BLaER1 (cell line): ENCODE data around the gene SLC7A6.

Experiments
- H3K27ac ChIP-seq: shearing (Covaris generic); formaldehyde crosslinking; 2 replicates; pipeline ENCODE4 v1.8.1; 2022
- H3K27me3 ChIP-seq: shearing (Covaris generic); formaldehyde crosslinking; 2 replicates; pipeline ENCODE4 v1.8.1; 2022
- H3K36me3 ChIP-seq: shearing (Covaris generic); formaldehyde crosslinking; 2 replicates; pipeline ENCODE4 v1.8.1; 2022
- H3K4me1 ChIP-seq: shearing (Covaris generic); formaldehyde crosslinking; 2 replicates; pipeline ENCODE4 v1.8.1; 2022
- H3K4me2 ChIP-seq: shearing (Covaris generic); formaldehyde crosslinking; 2 replicates; pipeline ENCODE4 v1.8.1; 2022
- H3K4me3 ChIP-seq: shearing (Covaris generic); formaldehyde crosslinking; 2 replicates; pipeline ENCODE4 v1.8.1; 2022
- H3K9ac ChIP-seq: shearing (Covaris generic); formaldehyde crosslinking; 2 replicates; pipeline ENCODE4 v1.8.1; 2022
- H3K9me3 ChIP-seq: shearing (Covaris generic); formaldehyde crosslinking; 2 replicates; pipeline ENCODE4 v1.8.1; 2022
- H4K20me1 ChIP-seq: shearing (Covaris generic); formaldehyde crosslinking; 2 replicates; pipeline ENCODE4 v1.8.1; 2022
- Cebpa-rat ChIP-seq: shearing (Covaris generic); IDR thresholded peaks from 2 replicates; pipeline ENCODE4 v1.8.1; 2022

The SLC7A6 gene

GRCh38 chr16:68234188-68235107, 29.9 kb upstream of the SLC7A6 start:
- Histone ChIP-seq H4K20me1 (peaks cover 20% of the 10 kb centered on the region), H3K4me1 (peaks cover 51% of the 10 kb centered on the region), H3K9ac (0 out of 2 replicates have a peak overlapping the region, but pooled peaks have one; percentile 10), H3K9me3 (peaks cover 9% of the 10 kb centered on the region; the same call in 1 of the 2 replicates), H3K27me3 (no peaks in the 10 kb centered on the region), H3K36me3 (peaks cover 27% of the 10 kb centered on the region), H3K4me3 (no peak overlapping the region), H3K4me2 (peak overlapping the region; percentile 81), H3K27ac (peak overlapping the region; percentile 53)
- no peak for TF ChIP-seq Cebpa-rat

- Histone ChIP-seq H4K20me1 (peaks cover 12% of the 10 kb centered on the region; the same call in 1 of the 2 replicates), H3K9me3 (peaks cover 9% of the 10 kb centered on the region; the same call in 1 of the 2 replicates), H3K4me1 (peaks cover 57% of the 10 kb centered on the region), H3K4me3 (no peak overlapping the region), H3K27ac (peak overlapping the region; percentile 53), H3K4me2 (peak overlapping the region; percentile 81), H3K36me3 (peaks cover 19% of the 10 kb centered on the region), H3K9ac (no peak overlapping the region), H3K27me3 (no peaks in the 10 kb centered on the region)
- TF ChIP-seq Cebpa-rat: no peak
Observed at GRCh38 chr16:68235108-68235886, 29.0 kb upstream of the SLC7A6 start.

- Histone ChIP-seq H3K27me3 (no peaks in the 10 kb centered on the region), H3K4me3 (peak within 1 kb of the TSS; percentile 68), H3K9me3 (peaks cover 9% of the 10 kb centered on the region; the same call in 1 of the 2 replicates), H4K20me1 (peaks cover 12% of the 10 kb centered on the region; the same call in 1 of the 2 replicates), H3K9ac (peak within 1 kb of the TSS; percentile 76), H3K4me2 (peak within 1 kb of the TSS; percentile 94), H3K36me3 (peaks cover 14% of the 10 kb centered on the region), H3K27ac (peak within 1 kb of the TSS; percentile 84), H3K4me1 (peaks cover 57% of the 10 kb centered on the region)
- TF ChIP-seq Cebpa-rat: no peak
Observed at GRCh38 chr16:68235887-68236136, 28.5 kb upstream of the SLC7A6 start, which contains the start of gene ESRP2. Gene ESRP2 (minus strand): TSS chr16:68236127. CDS start chr16:68236045, 82 bp downstream.

- H3K4me2 ChIP-seq: peak overlapping the region; percentile 94
- H3K27ac ChIP-seq: no peak overlapping the region; the same call in 1 of the 2 replicates
Observed at GRCh38 chr16:68236137-68236825, 28.0 kb upstream of the SLC7A6 start.

GRCh38 chr16:68236826-68237242, 27.5 kb upstream of the SLC7A6 start:
- Histone ChIP-seq H3K4me3 (peak overlapping the region; percentile 68), H3K9me3 (peaks cover 9% of the 10 kb centered on the region; the same call in 1 of the 2 replicates), H3K4me1 (peaks cover 57% of the 10 kb centered on the region), H3K4me2 (peak overlapping the region; percentile 94), H3K9ac (peak overlapping the region; percentile 76), H3K36me3 (peaks cover 4% of the 10 kb centered on the region), H3K27me3 (no peaks in the 10 kb centered on the region), H3K27ac (peak overlapping the region; percentile 84), H4K20me1 (peaks cover 12% of the 10 kb centered on the region; the same call in 1 of the 2 replicates)
- TF ChIP-seq Cebpa-rat: no peak

More at GRCh38 chr16:68236137-68236825, 28.0 kb upstream of the SLC7A6 start:
- Histone ChIP-seq H3K9ac (no peak overlapping the region), H3K27me3 (no peaks in the 10 kb centered on the region), H3K36me3 (peaks cover 9% of the 10 kb centered on the region), H3K4me3 (no peak overlapping the region; the same call in 1 of the 2 replicates), H4K20me1 (peaks cover 12% of the 10 kb centered on the region; the same call in 1 of the 2 replicates), H3K9me3 (peaks cover 9% of the 10 kb centered on the region; the same call in 1 of the 2 replicates), H3K4me1 (peaks cover 57% of the 10 kb centered on the region)
- TF ChIP-seq Cebpa-rat: no peak

GRCh38 chr16:68237243-68238028, 26.9 kb upstream of the SLC7A6 start:
- Histone ChIP-seq H3K27me3 (no peaks in the 10 kb centered on the region), H3K9ac (peak overlapping the region; percentile 76), H3K4me1 (peaks cover 57% of the 10 kb centered on the region), H4K20me1 (peaks cover 12% of the 10 kb centered on the region; the same call in 1 of the 2 replicates), H3K4me2 (peak overlapping the region; percentile 94), H3K27ac (peak overlapping the region; percentile 84), H3K9me3 (peaks cover 9% of the 10 kb centered on the region; the same call in 1 of the 2 replicates), H3K36me3 (no peaks in the 10 kb centered on the region), H3K4me3 (peak overlapping the region; percentile 68)
- no peak for TF ChIP-seq Cebpa-rat

GRCh38 chr16:68238029-68238345, 26.3 kb upstream of the SLC7A6 start:
- Histone ChIP-seq H4K20me1 (peaks cover 11% of the 10 kb centered on the region; the same call in 1 of the 2 replicates), H3K9me3 (peaks cover 9% of the 10 kb centered on the region; the same call in 1 of the 2 replicates), H3K27me3 (no peaks in the 10 kb centered on the region), H3K36me3 (no peaks in the 10 kb centered on the region), H3K4me1 (peaks cover 57% of the 10 kb centered on the region), H3K4me2 (peak overlapping the region; percentile 94), H3K27ac (peak overlapping the region; percentile 84), H3K4me3 (peak overlapping the region; percentile 68), H3K9ac (peak overlapping the region; percentile 71)
- TF ChIP-seq Cebpa-rat: no peak

GRCh38 chr16:68242085-68242484, 22.2 kb upstream of the SLC7A6 start:
- no peak overlapping the region for H3K4me2 ChIP-seq
- no peaks in the 10 kb centered on the region for H3K27me3 ChIP-seq
- H3K9me3 ChIP-seq: no peaks in the 10 kb centered on the region
- H3K4me3 ChIP-seq: no peak overlapping the region
- H3K4me1 ChIP-seq: peaks cover 46% of the 10 kb centered on the region
- H3K27ac ChIP-seq: no peak overlapping the region
- H4K20me1 ChIP-seq: peaks cover 12% of the 10 kb centered on the region
- TF ChIP-seq Cebpa-rat: no peak
- no peak overlapping the region for H3K9ac ChIP-seq
- H3K36me3 ChIP-seq: no peaks in the 10 kb centered on the region
